Measurements from ENCODE around the gene KLF13. TPM values are rescaled to one million over a fixed set of nuclear protein-coding genes. Genes with fewer than 3 reads are reported as not detected.

KLF13 gene
- total RNA-seq, 1 experiment from 2014 or later: 14.1 TPM

DNA sequence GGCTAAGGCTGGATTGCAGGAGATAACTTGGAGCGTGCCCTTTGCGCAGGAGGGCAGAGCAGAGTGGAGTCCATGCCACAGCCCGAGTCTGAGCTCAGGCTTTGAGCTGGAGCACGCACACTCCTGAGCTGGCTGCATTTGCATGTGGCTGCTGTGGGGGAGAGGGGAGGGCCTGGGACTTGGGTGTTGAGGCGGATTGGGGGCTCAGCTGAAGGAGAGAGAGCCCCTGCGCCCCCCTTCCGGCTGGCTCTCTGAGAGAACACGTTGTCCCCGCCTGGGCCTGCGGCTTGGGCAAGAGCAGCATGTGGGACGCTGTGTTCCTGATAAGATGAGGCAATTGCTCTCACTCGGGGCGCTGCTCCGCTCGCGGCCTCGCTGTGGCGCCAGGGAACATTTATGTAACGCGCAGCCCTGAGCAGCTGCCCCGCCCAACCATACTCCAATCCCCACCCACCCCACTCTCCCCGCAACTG, 39.1 kb downstream of the KLF13 start:
- CTCF ChIA-PET: no interaction called here
- TF ChIP-seq, protein P1, sequence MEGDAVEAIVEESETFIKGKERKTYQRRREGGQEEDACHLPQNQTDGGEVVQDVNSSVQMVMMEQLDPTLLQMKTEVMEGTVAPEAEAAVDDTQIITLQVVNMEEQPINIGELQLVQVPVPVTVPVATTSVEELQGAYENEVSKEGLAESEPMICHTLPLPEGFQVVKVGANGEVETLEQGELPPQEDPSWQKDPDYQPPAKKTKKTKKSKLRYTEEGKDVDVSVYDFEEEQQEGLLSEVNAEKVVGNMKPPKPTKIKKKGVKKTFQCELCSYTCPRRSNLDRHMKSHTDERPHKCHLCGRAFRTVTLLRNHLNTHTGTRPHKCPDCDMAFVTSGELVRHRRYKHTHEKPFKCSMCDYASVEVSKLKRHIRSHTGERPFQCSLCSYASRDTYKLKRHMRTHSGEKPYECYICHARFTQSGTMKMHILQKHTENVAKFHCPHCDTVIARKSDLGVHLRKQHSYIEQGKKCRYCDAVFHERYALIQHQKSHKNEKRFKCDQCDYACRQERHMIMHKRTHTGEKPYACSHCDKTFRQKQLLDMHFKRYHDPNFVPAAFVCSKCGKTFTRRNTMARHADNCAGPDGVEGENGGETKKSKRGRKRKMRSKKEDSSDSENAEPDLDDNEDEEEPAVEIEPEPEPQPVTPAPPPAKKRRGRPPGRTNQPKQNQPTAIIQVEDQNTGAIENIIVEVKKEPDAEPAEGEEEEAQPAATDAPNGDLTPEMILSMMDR (IDR thresholded peaks at IDR 0.05; ENCODE audit: unreplicated experiment): no peak
- Mint-ChIP-seq H3K4me3 (ENCODE audit: low read depth, unreplicated experiment) (no peak overlapping the region), H3K4me1 (ENCODE audit: low read depth, unreplicated experiment) (no peaks in the 10 kb centered on the region), H3K27me3 (ENCODE audit: unreplicated experiment) (no peaks in the 10 kb centered on the region), H3K36me3 (ENCODE audit: insufficient read depth, unreplicated experiment) (no peaks in the 10 kb centered on the region), H3K27ac (ENCODE audit: unreplicated experiment) (no peak overlapping the region), H3K9me3 (ENCODE audit: low read depth, unreplicated experiment) (no peaks in the 10 kb centered on the region)
- BruUV-seq (replicated peaks): no TSS peak
- DNase-seq: no peak
- intact Hi-C loops (cut with micrococcal nuclease; ENCODE audit: unreplicated experiment): no loop called here

DNA sequence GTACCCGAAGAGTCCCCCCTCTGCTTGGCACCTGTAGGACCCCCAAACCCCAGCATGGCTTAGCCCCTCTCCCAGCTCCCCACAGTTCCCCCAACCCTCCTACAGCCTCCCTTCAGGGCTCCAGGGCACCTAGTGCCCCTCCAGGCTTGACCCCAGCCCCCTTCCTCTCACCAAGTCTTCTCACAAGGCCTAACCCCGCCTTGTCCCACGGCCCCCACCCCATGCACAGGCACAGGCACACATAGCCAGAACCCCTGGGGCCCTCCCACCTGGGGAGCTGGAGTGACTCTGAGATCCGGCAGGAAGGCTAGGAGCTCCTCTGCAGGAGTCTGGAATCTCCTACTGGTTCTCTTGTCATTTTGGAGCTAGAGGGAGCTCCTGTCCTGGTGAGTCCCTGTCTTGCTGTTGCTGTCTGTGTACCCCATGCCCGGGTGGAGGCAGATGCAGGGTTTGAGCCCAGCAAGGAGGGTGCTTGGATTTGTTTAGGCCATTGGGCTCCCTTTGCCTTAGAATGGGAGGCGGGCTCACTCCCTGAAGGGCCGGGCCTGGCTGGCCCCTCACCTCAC, 39.6 kb downstream of the KLF13 start:
- Mint-ChIP-seq H3K4me1 (ENCODE audit: low read depth, unreplicated experiment) (no peaks in the 10 kb centered on the region), H3K4me3 (ENCODE audit: low read depth, unreplicated experiment) (no peak overlapping the region), H3K9me3 (ENCODE audit: low read depth, unreplicated experiment) (no peaks in the 10 kb centered on the region), H3K27me3 (ENCODE audit: unreplicated experiment) (no peaks in the 10 kb centered on the region), H3K36me3 (ENCODE audit: insufficient read depth, unreplicated experiment) (no peaks in the 10 kb centered on the region), H3K27ac (ENCODE audit: unreplicated experiment) (no peak overlapping the region)
- TF ChIP-seq, protein P1 (IDR thresholded peaks at IDR 0.05; ENCODE audit: unreplicated experiment): no peak
- intact Hi-C loops (cut with micrococcal nuclease; ENCODE audit: unreplicated experiment): no loop called here
- no peak for DNase-seq
- no TSS peak for BruUV-seq (replicated peaks)
- CTCF ChIA-PET: no interaction called here

DNA sequence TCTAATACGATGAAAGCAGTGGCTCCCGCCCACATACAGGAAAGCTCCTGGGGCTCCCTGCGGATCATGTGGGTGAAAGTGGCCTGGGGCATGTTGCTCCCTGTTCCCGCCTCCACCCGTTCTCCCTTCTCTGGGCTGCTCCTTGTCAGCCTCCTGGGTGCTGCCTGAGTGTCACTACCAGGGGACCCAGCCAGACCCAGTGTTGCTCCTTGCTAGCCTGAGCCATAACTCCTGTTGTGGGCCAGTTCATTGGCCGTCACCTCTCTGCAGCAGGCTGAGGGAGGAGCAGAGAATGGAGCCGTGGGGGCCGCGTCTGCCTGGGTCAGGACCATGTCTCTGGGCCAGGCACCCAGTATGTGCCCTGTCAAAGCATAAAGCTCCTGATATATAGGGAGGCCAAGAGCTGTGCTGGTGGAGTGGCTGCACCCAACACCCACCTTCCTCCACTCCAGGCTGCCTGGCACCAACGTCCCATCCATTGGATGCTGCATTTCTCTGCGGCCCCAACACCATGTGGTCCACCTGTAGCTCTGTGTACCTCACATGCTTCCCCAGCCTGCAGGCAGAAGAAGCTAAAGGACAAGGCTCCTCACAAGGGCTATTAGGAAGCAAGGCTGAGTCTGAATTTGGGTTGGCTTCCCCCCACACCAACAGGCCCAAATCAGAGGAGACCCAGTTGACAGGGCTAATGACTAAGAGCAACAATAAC, 40.5 kb downstream of the KLF13 start:
- Mint-ChIP-seq H3K9me3 (ENCODE audit: low read depth, unreplicated experiment) (no peaks in the 10 kb centered on the region), H3K27ac (ENCODE audit: unreplicated experiment) (no peak overlapping the region), H3K4me3 (ENCODE audit: low read depth, unreplicated experiment) (no peak overlapping the region), H3K4me1 (ENCODE audit: low read depth, unreplicated experiment) (no peaks in the 10 kb centered on the region), H3K27me3 (ENCODE audit: unreplicated experiment) (no peaks in the 10 kb centered on the region), H3K36me3 (ENCODE audit: insufficient read depth, unreplicated experiment) (no peaks in the 10 kb centered on the region)
- BruUV-seq (replicated peaks): no TSS peak
- TF ChIP-seq, protein P1 (IDR thresholded peaks at IDR 0.05; ENCODE audit: unreplicated experiment): no peak
- CTCF ChIA-PET: no interaction called here
- intact Hi-C loops (cut with micrococcal nuclease; ENCODE audit: unreplicated experiment): no loop called here
- no peak for DNase-seq

DNA sequence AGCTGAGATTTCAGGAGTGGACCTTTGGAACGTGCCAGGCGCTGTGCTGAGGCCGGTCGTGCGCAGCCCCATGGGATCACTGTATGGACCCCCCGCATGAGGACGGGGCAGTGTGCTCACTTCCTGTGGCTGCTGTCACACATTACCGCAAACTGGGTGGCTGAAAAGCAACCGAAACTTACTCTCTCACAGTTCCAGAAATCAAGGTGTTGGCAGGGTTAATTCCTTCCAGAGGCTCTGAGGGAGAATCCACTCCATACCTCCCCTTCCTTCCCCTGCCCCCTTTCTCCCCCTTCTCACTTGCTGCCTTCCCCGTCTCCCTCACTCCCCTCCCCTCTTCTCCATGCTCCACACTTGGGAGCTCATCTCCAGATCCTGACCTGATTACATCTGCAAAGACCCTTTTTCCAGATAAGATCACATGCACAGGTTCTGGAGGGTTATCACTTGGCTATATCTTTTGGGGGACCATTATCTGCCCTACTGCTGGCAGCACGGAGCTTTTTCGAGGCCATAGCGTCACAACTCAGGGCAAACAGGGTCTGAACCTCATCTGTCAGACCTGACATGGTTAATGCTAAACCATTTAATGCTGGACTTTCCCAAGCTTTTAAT, 41.2 kb downstream of the KLF13 start:
- intact Hi-C loops (cut with micrococcal nuclease; ENCODE audit: unreplicated experiment): no loop called here
- Mint-ChIP-seq H3K27ac (ENCODE audit: unreplicated experiment) (no peak overlapping the region), H3K27me3 (ENCODE audit: unreplicated experiment) (no peaks in the 10 kb centered on the region), H3K36me3 (ENCODE audit: insufficient read depth, unreplicated experiment) (no peaks in the 10 kb centered on the region), H3K4me3 (ENCODE audit: low read depth, unreplicated experiment) (no peak overlapping the region), H3K4me1 (ENCODE audit: low read depth, unreplicated experiment) (no peaks in the 10 kb centered on the region), H3K9me3 (ENCODE audit: low read depth, unreplicated experiment) (no peaks in the 10 kb centered on the region)
- TF ChIP-seq, protein P1 (IDR thresholded peaks at IDR 0.05; ENCODE audit: unreplicated experiment): no peak
- BruUV-seq (replicated peaks): no TSS peak
- CTCF ChIA-PET: no interaction called here
- DNase-seq: no peak
